Measurements from ENCODE around the gene AGER.

GRCh38 chr6:32173051-32173727 is 10.9 kb downstream of the AGER start:
- TF ChIP-seq, protein P1, sequence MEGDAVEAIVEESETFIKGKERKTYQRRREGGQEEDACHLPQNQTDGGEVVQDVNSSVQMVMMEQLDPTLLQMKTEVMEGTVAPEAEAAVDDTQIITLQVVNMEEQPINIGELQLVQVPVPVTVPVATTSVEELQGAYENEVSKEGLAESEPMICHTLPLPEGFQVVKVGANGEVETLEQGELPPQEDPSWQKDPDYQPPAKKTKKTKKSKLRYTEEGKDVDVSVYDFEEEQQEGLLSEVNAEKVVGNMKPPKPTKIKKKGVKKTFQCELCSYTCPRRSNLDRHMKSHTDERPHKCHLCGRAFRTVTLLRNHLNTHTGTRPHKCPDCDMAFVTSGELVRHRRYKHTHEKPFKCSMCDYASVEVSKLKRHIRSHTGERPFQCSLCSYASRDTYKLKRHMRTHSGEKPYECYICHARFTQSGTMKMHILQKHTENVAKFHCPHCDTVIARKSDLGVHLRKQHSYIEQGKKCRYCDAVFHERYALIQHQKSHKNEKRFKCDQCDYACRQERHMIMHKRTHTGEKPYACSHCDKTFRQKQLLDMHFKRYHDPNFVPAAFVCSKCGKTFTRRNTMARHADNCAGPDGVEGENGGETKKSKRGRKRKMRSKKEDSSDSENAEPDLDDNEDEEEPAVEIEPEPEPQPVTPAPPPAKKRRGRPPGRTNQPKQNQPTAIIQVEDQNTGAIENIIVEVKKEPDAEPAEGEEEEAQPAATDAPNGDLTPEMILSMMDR (IDR thresholded peaks at IDR 0.05 in 2 of 3, conservative IDR thresholded peaks at IDR 0.05 in 1 of 3; ENCODE audit: insufficient read depth in 2 of 3, low read depth in 1 of 3, low read length in 3 of 3) = no peak
- no peak for TF ChIP-seq TFE3 (CRISPR knock-in tag; IDR thresholded peaks at IDR 0.05)
- TF ChIP-seq PHB2 (IDR thresholded peaks at IDR 0.05; ENCODE audit: low read depth) = no peak
- TF ChIP-seq LCOR (CRISPR knock-in tag; IDR thresholded peaks at IDR 0.05) = no peak
- TF ChIP-seq ZNF174 (CRISPR knock-in tag; IDR thresholded peaks at IDR 0.05) = no peak
- TF ChIP-seq, protein P2, sequence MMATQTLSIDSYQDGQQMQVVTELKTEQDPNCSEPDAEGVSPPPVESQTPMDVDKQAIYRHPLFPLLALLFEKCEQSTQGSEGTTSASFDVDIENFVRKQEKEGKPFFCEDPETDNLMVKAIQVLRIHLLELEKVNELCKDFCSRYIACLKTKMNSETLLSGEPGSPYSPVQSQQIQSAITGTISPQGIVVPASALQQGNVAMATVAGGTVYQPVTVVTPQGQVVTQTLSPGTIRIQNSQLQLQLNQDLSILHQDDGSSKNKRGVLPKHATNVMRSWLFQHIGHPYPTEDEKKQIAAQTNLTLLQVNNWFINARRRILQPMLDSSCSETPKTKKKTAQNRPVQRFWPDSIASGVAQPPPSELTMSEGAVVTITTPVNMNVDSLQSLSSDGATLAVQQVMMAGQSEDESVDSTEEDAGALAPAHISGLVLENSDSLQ (IDR thresholded peaks at IDR 0.05) = no peak
- no peak for TF ChIP-seq ZNF124 (CRISPR knock-in tag; IDR thresholded peaks at IDR 0.05)
- TF ChIP-seq ZNF639 (CRISPR knock-in tag; conservative IDR thresholded peaks at IDR 0.05 in 1 of 2, IDR thresholded peaks at IDR 0.05 in 1 of 2) = no peak
- no peak for TF ChIP-seq THRA (IDR thresholded peaks at IDR 0.05)
- TF ChIP-seq CBX5 (IDR thresholded peaks at IDR 0.05; ENCODE audit: borderline replicate concordance, low read depth) = no peak
- no peak for TF ChIP-seq ATF7 (IDR thresholded peaks at IDR 0.05)
- no peak for TF ChIP-seq EP300 (IDR thresholded peaks at IDR 0.05; ENCODE audit: low read length)
- no peak for TF ChIP-seq RAD51 (IDR thresholded peaks at IDR 0.05; ENCODE audit: borderline replicate concordance, low read depth)
- no peak for TF ChIP-seq XRCC3 (IDR thresholded peaks at IDR 0.05)
